LoVo (cell line): ENCODE results near the gene PSD4.
"Not testable (repeated sequence)": the region's sequence is repeated elsewhere in the genome, so short reads cannot be mapped to it uniquely, and the experiment has no call there.

Experiments
- DNase-seq: peaks from one replicate; pipeline ENCODE4 v3.0.0-alpha.2; 2016; ENCODE audit warnings: low spot score

The PSD4 gene

DNA sequence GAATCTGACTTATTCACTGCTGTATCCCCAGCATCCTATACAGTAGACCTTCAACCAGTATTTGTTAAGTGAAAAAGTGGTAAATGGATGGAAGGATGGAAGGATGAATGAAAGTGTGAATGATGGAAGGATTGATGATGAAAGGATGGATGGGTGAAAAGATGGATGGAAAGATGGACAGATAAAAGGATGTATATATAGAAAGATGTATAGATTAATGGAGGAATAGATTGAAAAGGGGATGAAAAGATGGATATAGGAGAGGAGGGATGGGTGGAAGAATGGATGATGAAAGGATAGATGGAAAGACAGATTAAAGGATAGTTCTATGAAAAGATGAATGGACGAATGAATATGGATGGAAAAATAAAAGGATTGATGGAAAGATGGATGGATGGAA is 50.0 kb downstream of the PSD4 start:
- DNase-seq = no peak

DNA sequence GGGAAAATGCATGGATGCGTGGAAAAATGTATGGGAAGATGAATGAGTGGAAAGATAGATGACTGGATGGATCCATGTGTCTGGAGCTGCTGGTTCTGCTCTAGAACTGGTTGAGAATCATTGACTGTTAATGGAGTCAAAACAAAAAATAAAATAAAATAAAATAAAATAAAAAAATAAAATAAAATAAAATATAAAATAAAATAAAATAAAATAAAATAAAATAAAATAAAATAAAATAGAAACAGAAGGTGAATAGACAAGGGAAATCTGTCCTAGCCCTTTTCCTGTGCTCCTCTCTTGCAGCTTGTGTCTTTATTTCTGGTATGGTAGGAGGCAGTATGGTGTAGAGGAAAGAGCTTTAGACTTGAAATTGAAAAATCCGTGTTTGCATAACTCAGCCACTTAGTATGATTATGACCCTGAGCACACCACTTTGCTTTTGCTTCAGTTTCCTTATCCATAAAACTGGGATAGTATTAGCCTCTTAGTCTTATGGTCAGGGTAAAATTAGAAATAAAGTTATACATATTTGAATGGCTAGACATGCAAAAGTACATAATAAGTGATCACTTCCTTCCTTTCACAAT is 51.0 kb downstream of the PSD4 start:
- DNase-seq = no peak

DNA sequence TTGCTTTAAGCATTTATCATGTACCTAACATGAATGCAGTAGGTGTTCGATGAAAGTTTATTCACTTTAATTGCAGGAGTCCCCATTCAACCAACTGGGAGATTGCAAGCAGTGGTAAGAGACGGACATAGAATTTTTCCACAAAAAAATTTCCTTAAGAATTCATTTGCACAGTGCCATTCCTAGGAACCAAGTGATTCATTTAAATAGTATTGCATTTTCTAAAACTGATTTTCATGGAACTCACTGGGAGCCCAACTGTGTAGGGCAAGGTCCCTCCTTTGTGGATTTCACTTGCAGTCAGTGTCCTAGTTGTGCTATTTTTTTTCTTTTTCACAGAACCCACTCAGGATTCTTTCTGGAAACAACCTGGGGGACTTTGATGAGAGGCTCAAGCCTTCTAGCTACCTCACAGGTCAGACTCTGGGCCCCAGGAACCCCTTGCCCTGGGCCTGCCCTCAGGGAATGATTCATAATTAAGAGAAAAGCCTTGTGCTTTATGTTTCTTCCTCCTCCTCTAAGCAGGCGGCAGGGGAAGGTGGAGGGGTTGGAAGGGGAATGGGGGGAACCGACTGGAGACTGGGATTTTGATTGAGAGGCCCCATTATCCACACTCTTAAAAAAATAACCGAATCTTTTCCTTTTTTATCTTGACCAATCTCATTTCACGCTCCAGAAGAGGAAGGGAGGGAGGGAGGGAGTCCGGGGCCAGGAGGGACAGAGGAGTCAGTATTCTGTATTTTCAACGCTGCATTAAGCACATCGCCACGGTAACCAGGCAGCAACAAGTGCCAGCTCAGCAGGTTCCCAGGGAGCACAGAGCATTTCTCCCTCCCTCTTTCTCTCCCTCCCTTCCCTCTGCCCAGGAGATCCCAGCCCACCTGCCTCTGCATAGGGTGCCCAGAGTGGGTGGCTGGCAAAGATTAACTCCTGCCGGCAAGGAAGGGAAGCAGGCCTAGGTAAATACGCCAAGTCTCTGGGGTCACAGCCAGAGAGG is 51.8 kb downstream of the PSD4 start:
- DNase-seq = no peak

DNA sequence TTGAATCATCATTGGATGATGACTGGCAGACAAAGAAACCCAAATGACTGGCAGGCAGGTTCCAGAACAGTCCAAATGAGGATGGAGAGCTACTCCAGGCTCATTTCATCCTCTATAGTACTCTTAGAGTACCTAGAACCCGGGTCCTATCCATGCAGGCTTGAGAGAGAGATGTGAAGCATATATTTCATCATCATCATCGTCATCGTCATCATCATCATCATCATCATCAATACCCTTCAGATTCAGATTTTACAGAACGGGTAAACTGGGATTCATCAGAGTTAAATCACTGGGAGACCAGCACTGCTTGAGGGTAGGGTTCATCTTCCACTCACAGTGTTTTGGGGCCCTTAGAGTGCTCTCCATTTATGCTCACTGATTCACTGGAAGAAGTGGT is 52.7 kb downstream of the PSD4 start:
- DNase-seq = no peak

DNA sequence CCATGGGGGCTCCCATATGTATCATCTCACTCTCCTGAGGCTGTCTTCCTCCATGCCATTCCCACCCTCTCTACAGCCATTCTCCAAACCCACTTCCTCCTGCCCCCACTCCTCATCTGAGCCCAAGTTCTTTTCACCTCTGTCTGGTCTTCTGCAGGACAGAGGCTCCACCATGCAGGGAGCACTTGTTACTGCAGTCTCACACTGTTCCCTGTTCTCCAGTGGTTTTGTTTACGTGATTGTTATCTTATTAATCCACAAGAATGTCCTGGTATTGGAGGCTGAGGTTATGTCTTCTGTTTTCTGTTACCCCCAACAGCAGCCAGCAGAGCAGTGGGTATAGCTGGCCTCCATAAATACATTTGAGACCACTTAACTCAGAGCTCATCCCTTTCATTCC is 53.5 kb downstream of the PSD4 start:
- DNase-seq = no peak

DNA sequence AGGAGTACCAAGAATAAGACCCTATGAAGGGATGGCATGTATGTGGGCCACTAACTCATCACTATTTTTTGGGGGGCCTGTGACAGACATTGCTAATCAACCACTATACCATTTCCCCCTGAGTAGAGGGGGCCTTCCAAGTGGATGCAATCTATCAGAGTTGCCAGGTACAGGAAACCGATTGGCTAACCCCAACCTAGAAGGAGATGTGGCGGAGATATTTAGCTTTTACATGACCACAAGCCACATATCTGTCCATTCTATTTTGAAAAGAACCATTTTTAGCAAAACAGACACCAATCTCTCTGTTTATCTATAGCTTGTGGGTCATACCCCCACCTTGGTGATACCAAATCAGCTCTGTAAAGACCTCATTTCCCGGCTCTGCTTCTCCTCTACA is 53.9 kb downstream of the PSD4 start:
- no peak for DNase-seq

DNA sequence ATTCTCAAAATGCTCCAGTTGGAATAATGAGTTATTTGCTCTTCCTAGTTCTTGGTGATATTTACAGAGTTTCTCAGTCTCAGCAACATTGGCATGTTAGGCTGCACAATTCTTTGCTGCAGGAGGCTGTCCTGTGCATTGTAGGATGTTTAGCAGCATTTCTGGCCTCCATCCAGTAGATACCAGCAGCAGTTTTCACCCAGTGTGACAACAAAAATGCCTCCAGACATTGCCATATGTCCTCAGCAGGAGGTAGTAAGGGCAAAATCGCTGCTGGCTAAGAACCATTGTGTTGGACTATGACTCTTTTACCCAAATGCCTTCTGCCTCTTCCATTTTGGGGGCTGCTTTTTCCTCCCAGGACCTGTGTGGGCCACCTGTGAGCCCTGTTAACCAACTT is 54.6 kb downstream of the PSD4 start:
- DNase-seq = no peak

DNA sequence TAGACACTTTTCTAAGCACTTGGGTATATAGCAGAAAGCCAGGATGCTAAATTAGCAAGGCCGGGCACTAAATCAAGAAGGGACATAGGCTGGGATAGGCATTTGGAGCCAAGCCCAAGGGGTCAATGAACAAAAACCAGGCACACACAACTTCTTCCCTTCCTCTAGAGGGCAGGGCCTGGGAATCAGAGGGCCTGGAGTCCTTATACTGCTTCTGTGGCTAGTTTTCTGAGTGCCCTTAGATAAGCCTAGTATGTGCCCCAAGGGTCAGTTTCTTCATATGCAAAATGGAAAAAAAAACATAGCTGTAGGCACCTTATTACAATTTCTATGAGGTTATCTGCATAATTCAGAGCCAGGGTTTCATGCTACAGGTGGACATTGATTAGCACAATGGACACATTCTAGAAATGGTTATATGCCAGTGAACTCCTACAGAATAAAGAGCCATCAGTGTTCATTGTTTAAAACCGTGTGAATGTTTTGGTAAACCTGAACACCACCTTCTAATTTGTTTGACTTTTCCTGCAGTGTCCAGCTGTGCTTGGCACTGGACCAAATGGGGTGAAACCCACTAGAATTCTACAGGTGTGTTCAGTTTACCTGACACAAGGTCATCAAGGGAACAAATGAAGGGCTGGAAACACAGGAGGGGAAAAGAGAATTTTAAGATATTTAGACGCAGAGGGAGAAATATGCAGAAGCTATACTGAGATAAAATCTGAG is 55.4 kb downstream of the PSD4 start:
- no peak for DNase-seq

DNA sequence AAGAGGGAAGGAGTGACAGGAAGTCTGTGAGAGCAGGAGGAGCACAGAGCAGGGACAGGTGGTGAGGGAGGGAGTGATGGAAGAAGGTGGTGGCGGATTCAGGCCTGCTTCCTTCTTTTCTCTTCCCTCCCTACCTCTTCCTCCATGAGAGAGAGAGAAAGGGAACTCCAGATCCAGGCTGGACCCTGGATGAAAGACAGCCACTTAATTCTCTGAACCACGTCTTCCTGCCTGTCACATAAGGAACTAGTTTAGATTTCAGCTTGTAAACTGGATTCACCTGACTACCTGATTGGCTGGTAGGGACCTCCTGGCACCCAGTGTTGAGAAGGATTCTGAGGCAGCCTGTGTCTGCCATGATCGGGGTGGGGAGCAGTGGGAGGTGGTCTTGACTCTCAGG is 56.0 kb downstream of the PSD4 start:
- no peak for DNase-seq

DNA sequence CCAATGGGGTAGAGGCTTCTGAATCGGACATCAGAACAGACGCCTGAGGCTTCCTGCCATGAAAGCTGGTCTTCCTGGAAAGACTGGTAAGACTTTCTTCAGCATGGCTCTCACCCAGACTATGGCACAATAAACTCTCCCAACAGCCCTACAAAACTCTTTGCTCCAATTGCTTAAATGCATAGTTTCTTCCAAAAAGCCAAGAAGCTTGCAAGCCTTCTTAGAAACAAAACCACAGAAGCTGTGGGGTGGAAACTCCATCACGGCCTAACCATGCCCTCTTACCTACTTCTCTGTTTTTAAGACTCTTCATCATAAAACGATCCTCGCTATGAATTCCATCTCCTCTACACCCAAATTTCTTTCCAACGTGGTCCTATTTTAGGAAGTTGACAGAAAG is 56.8 kb downstream of the PSD4 start:
- DNase-seq = no peak

DNA sequence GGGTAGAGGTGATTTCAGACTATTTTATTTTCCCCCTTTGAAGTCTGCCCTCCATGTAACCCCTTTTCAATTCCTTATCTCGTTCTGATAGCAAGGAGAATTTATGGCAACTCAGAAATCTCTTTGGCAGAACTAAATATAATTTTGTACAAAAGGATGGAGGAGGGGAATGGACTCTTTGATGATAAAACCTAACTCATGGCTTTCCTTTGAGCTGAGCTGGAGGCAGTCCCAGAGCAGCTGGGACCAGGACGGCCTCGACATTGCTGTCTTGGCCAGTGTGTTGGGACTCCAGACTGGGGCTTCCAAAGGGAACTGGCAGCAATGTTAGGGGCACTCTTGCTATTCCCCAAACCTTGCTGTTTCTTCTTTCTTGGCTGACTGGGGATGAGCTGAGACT is 57.3 kb downstream of the PSD4 start:
- DNase-seq = no peak

DNA sequence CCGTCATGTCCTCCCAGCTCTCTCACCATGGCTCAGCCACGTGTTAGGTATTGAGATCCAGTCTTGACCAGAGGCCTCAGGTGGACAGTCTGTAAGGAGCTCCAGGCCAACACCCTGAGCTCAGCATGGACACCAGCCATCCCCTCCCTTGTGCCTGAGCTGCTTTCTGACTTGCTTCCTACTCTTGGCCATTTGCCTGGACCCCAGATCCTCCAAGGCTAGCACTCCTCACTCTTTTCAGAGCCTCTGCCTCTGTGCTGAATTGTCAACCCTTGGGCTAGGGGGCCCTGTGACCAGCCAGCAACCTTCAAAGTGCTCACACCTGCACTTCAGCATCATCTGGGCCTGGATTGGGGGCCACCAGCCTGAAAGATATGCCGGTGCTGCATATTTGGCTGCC is 58.4 kb downstream of the PSD4 start:
- no peak for DNase-seq

DNA sequence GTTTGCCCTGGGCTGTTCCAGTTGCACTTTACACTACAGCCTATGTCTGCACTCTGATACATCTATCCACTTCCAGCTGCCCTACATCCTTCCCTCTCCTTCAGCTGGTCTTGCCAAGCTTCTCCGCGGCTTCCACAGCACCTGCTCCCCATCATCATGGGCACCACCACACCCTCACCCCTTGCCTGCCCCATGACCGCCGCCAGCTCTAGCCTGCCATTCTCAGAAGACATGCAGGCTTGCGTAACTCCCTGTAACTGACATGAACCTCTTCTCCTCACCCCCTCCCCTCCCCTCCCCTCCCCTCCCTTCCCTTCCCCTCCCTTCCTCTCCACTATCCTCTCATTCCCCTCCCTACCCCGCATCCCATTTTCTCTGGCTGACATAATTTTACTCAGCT is 59.0 kb downstream of the PSD4 start:
- DNase-seq = no peak

DNA sequence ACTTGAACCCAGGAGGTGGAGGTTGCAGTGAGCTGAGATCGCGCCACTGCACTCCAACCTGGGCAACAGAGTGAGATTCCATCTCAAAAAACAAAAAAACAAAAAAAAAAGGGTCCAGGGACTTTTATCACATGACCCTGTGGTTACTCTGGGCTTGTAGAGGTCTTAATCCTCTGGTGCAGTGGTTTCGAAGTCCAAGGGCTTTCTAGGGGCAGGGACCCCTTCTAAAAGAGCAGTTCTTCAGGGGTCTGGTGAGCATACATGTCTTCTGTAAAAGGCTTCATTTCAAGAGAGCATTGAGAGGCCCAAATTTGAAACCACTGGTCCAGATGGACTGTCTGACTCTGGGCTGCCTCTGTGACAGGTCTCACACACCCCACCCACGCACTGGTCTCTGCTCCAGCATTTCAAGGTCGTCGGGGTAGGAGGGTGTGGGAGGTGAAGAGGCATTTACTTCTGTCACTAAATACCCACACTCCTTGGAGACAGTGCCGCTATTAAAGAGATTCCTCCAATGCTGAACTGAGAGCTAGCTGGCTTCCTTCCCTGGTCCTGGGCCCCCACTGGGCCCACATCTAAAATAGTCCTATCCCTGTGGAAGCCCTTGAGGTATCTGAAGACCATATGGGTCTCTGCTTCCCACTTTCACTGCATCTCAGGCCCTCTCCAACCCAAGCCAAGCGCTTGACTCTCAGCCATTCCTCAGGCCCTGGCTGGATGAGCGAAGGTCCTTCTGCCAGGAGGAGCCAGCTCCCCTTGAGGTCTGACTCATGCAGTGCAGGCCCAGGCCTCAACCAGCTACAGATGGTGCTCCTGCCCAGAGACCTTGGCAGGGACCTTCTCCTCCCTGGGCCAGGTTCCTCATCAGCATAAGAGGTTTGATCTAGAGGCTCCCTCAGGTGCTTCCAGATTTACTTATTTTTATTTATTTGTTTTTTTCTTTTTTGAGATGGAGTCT is 60.1 kb downstream of the PSD4 start:
- no peak for DNase-seq

DNA sequence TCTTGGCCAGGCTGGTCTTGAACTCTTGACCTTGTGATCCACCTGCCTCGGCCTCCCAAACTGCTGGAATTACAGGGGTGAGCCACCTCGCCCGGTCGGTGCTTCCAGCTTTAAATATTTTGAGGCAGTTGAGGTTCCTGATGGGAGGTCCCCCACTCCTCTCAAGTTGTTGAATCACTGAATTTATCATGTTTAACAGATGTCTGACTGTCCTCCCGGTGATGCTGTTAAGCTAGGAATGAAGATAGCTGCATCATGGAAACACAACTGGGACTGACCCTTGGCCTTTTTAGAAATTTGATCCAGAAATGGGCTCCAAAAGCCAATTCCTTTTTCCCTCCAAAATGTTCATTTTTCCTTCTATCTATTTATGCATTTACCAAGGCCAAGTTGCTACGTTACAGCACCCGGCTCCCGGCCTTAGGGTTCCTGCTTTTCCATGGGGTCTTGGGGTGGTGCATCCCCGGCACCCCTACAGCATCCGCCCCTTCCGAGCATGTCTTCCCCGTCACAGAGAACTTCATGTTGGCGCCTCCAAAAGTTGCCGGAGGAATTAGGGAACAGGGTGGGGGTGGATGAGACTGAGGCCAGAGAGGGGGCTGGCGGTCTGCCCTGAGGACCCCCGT is 61.1 kb downstream of the PSD4 start:
- DNase-seq = no peak

DNA sequence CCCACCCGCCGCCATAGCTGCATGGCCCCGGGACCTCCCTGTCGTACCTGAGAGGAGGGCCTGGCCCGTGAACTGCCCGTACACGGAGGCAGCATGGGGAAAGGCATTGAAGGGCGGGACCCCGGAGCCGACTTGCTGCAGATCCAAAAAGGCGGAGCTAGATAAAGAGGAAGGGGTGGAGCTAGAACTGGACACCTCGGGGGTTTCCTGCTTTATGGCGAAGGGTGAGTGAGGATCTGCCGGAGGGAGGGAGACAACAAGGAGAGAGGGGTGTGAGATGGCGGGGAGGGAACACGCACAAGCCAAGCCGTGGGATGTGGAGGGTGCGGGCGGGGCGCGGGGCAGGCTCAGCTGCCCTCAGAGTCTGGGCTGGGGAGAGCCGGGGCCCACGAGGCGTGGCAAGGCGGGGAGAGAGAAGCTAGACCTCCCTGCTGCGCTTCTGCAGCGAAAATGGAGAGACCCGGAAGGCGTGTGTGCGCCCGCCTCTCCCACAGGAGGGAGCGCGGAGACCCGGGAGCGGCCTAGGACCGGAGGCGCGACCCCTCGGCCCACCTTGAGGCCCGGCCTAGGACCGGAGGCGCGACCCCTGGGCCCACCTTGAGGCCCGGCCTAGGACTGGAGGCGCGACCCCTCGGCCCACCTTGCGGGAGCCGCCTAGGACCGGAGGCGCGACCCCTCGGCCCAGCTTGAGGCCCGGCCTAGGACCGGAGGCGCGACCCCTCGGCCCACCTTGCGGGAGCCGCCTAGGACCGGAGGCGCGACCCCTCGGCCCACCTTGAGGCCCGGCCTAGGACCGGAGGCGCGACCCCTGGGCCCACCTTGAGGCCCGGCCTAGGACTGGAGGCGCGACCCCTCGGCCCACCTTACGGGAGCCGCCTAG is 61.8 kb downstream of the PSD4 start:
- not testable (repeated sequence) for DNase-seq

DNA sequence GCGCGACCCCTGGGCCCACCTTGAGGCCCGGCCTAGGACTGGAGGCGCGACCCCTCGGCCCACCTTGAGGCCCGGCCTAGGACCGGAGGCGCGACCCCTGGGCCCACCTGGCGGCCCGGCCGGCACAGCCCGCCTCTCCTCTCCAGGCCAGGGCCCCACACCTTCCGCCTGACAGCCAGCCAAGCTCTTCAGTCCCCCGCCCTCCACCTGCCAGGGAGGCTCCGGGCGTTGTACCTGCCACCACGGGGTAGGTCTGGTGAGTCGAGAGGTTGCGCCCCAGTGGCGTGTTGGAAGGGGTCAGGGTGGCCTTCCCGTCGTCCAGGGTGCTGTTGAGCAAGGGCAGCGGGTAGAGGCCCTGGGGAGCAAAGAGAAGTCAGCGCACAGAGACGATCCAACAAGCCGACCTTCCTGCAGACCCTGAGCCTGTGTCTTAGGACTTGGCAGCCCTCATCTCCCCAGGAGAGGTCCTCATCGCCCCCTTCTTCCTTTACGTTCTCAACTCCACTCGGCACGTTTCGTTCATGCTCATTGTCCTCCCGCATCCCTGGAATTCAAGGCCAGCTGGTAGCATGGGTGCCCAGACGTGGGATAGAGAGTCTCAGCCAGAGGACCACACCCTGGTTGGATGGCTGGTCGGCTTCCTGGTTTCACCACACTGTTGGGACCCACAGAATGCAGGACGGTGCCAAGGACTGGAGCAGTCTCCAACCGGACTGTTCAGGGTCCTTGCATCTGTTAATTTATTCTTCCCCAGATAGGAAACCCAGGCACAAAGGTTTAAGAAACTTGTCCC is 62.8 kb downstream of the PSD4 start:
- DNase-seq = no peak

DNA sequence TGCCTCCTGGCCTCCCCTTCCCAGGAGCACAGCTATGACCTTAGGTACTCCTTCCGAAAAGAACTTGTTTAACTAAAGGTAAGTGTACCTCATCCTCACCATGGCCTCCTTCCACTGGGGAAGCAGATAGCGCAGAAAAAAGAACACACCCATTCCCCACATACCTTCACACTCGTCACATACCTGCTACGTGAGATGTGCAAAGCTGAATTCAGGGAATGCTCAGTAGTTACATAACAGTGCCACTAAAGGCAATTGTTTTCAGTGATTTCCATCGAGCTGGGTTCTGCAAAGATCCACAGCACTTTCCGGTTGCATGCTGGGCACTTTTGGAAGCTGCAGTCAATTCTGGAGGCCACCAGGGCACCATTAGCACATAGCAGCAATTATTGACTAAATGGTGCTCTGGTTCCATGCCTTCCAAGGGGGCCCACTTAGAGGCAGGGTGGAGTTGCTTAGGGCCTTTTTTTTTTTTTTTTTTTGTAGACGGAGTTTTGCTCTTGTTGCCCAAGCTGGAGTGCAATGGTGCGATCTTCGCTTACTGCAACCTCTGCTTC is 63.9 kb downstream of the PSD4 start:
- no peak for DNase-seq
